Measurements from ENCODE around the gene TMEM258.

TMEM258 gene

DNA sequence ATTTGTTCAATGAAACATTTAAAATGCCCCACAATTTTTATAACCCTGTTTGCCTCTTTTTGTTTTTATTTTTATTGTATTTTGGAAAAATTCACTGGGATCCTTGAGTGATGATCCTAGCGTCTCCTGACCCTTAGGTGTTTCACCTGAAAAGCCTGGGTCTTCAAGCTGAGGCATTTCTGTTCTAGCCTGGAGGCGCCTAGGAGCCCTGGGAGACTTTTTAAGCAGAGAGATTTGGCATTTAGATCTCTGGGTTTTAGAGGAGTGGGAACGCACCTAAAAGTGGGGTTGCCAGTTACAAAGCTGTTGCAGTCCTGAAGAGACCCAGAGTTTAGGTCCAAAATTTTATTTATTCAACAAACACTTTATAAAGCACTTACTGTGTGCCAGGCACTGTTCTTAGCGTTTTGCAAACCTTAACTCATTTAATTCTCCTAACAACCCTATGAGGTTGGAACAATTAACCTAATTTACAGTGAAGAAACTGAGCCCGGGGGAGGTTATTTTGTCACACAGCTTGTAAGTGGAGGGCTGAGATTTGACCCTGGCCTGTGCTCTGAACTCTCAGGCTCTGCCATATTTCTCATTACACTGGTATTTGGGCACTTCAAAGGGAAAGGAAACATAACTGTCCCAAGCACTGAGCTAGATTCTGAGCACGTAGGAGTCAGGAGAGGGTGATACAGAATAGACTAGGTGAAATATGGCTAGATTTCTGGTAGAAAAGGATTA is 25.2 kb upstream of the TMEM258 start:
- no peaks in the 10 kb centered on the region for H3K4me1 ChIP-seq (ENCODE audit: control insufficient read depth, insufficient read depth, low read length)
- TF ChIP-seq GLIS1 (tag by site-specific recombination; IDR thresholded peaks at IDR 0.05) (peak; percentile 10; the same call in 1 of the 2 replicates), ZNF335 (tag by site-specific recombination; conservative IDR thresholded peaks at IDR 0.05) (peak; percentile 70), ZNF302 (tag by site-specific recombination; IDR thresholded peaks at IDR 0.05; ENCODE audit: low read depth) (no peak)
- ChIA-PET POLR2A (interaction anchor here (1.0 to 4.8 kb wide), 3 partner anchors 11 to 26 kb away, joined by 6 to 55 read pairs (median 38); partner anchors contain the start of genes FADS2, FEN1 and TMEM258), CTCF (interaction anchor here (0.6 to 6.0 kb wide), 8 partner anchors 10 to 346 kb away, joined by 3 to 40 read pairs (median 5); partner anchors contain the start of gene FADS2)
- peak overlapping the region; percentile 64; the same call in 1 of the 2 replicates for H3K4me3 ChIP-seq (ENCODE audit: low read depth, low read length)
- H3K36me3 ChIP-seq (ENCODE audit: control insufficient read depth in 2 of 2, insufficient read depth in 1 of 2, low read length in 2 of 2): peaks cover 0 to 4% of the 10 kb centered on the region in 2 experiments; a peak in 1 of 3 replicates
- H3K9me3 ChIP-seq (ENCODE audit: control insufficient read depth, insufficient read depth, low read depth, low read length): no peaks in the 10 kb centered on the region
- peak overlapping the region; percentile 76; the same call in 1 of the 2 replicates for H3K27ac ChIP-seq (ENCODE audit: extremely low read depth, low read depth, low read length)

DNA sequence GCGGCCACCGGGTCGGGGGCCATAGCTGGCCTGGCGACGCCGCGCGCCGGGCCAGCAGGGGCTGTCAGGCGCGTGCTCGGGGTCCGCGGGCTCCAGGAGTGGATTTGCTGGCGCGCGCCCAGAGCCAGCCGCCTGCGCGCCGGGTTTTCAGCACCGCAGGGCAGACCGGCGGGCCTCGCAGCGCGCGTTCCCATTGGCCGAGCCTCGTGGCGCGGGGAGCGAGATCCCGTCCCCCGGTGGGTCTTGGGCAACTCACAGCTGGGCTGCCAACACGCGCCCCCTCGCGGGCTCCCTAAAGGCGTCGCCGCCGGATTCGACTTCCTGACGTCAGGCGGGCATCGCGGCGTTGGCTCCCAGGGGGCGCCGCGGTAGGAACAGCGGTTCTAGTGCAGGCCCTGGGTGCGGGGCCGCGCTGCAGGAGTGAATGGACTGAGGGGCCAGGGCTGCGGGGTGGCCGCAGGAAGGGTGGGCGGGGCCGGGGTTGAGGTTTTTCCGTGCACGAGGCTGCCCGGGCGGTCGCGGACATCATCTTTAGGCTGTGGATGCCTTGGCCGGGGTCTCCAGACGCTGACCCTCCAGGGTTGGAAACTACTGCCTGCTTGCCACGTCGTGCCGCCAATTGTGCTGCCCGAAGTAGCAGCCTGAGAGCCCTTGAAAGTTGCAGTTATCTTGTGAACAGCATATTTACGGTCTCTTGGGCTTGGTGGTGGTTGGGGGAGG is 24.5 kb upstream of the TMEM258 start, which contains the start of gene FADS1:
Gene FADS1, minus strand, starts transcription at position 268 of the 720 bp plus-strand sequence. Its CDS starts 74 bp downstream, at position 194.
- Histone ChIP-seq H3K36me3 (ENCODE audit: control insufficient read depth in 2 of 2, insufficient read depth in 1 of 2, low read length in 2 of 2) (peaks cover 0 to 11% of the 10 kb centered on the region in 2 experiments; a peak in 1 of 3 replicates), H3K9me3 (ENCODE audit: control insufficient read depth, insufficient read depth, low read depth, low read length) (no peaks in the 10 kb centered on the region), H3K27ac (ENCODE audit: extremely low read depth, low read depth, low read length) (peak within 1 kb of the TSS; percentile 76), H3K4me1 (ENCODE audit: control insufficient read depth, insufficient read depth, low read length) (no peaks in the 10 kb centered on the region), H3K4me3 (ENCODE audit: low read depth, low read length) (peak within 1 kb of the TSS; percentile 64)
- CTCF ChIA-PET: interaction anchor here (0.7 to 6.0 kb wide), 6 partner anchors 11 to 347 kb away, joined by 3 to 40 read pairs (median 4); partner anchors contain the start of gene FADS2
- POLR2A ChIA-PET: interaction anchor here (1.0 to 4.8 kb wide), 4 partner anchors 10 to 25 kb away, joined by 6 to 55 read pairs (median 28); partner anchors contain the start of genes FADS2, FEN1 and TMEM258
- TF ChIP-seq, protein P1, sequence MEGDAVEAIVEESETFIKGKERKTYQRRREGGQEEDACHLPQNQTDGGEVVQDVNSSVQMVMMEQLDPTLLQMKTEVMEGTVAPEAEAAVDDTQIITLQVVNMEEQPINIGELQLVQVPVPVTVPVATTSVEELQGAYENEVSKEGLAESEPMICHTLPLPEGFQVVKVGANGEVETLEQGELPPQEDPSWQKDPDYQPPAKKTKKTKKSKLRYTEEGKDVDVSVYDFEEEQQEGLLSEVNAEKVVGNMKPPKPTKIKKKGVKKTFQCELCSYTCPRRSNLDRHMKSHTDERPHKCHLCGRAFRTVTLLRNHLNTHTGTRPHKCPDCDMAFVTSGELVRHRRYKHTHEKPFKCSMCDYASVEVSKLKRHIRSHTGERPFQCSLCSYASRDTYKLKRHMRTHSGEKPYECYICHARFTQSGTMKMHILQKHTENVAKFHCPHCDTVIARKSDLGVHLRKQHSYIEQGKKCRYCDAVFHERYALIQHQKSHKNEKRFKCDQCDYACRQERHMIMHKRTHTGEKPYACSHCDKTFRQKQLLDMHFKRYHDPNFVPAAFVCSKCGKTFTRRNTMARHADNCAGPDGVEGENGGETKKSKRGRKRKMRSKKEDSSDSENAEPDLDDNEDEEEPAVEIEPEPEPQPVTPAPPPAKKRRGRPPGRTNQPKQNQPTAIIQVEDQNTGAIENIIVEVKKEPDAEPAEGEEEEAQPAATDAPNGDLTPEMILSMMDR (tag by site-specific recombination; IDR thresholded peaks at IDR 0.05): peak; percentile 95
- TF ChIP-seq ZFP41 (tag by site-specific recombination; IDR thresholded peaks at IDR 0.05; ENCODE audit: borderline replicate concordance) (no peak), ZBTB8A (tag by site-specific recombination; IDR thresholded peaks at IDR 0.05) (peak; percentile 100), ZNF155 (tag by site-specific recombination; IDR thresholded peaks at IDR 0.05) (no peak), GFI1B (tag by site-specific recombination; IDR thresholded peaks at IDR 0.05) (no peak), ZNF621 (tag by site-specific recombination; IDR thresholded peaks at IDR 0.05) (no peak), ZNF529 (tag by site-specific recombination; IDR thresholded peaks at IDR 0.05; ENCODE audit: insufficient replicate concordance) (no peak), ZNF341 (tag by site-specific recombination; IDR thresholded peaks at IDR 0.05; ENCODE audit: low read depth) (peak; percentile 76), ZNF223 (tag by site-specific recombination; IDR thresholded peaks at IDR 0.05) (no peak), ZBTB20 (tag by site-specific recombination; IDR thresholded peaks at IDR 0.05) (peak; percentile 59; the same call in 1 of the 2 replicates), HOXC10 (CRISPR knock-in tag; IDR thresholded peaks at IDR 0.05) (peak; percentile 8; the same call in 1 of the 2 replicates), SP2 (tag by site-specific recombination; IDR thresholded peaks at IDR 0.05) (peak; percentile 81), ZFP69B (tag by site-specific recombination; IDR thresholded peaks at IDR 0.05) (no peak), ZNF791 (tag by site-specific recombination; IDR thresholded peaks at IDR 0.05) (no peak), ZNF23 (tag by site-specific recombination; IDR thresholded peaks at IDR 0.05; ENCODE audit: borderline replicate concordance) (no peak), KLF9 (tag by site-specific recombination; IDR thresholded peaks at IDR 0.05; ENCODE audit: low read depth) (peak; percentile 18; the same call in 1 of the 2 replicates), EGR2 (tag by site-specific recombination; IDR thresholded peaks at IDR 0.05; ENCODE audit: low read depth) (no peak)
- TF ChIP-seq, protein P2, sequence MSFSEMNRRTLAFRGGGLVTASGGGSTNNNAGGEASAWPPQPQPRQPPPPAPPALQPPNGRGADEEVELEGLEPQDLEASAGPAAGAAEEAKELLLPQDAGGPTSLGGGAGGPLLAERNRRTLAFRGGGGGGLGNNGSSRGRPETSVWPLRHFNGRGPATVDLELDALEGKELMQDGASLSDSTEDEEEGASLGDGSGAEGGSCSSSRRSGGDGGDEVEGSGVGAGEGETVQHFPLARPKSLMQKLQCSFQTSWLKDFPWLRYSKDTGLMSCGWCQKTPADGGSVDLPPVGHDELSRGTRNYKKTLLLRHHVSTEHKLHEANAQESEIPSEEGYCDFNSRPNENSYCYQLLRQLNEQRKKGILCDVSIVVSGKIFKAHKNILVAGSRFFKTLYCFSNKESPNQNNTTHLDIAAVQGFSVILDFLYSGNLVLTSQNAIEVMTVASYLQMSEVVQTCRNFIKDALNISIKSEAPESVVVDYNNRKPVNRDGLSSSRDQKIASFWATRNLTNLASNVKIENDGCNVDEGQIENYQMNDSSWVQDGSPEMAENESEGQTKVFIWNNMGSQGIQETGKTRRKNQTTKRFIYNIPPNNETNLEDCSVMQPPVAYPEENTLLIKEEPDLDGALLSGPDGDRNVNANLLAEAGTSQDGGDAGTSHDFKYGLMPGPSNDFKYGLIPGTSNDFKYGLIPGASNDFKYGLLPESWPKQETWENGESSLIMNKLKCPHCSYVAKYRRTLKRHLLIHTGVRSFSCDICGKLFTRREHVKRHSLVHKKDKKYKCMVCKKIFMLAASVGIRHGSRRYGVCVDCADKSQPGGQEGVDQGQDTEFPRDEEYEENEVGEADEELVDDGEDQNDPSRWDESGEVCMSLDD (tag by site-specific recombination; IDR thresholded peaks at IDR 0.05): peak; percentile 63
- TF ChIP-seq, protein P3, sequence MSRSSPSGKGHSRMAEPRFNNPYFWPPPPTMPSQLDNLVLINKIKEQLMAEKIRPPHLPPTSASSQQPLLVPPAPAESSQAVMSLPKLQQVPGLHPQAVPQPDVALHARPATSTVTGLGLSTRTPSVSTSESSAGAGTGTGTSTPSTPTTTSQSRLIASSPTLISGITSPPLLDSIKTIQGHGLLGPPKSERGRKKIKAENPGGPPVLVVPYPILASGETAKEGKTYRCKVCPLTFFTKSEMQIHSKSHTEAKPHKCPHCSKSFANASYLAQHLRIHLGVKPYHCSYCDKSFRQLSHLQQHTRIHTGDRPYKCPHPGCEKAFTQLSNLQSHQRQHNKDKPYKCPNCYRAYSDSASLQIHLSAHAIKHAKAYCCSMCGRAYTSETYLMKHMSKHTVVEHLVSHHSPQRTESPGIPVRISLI (tag by site-specific recombination; IDR thresholded peaks at IDR 0.05): no peak
- TF ChIP-seq, protein P4, sequence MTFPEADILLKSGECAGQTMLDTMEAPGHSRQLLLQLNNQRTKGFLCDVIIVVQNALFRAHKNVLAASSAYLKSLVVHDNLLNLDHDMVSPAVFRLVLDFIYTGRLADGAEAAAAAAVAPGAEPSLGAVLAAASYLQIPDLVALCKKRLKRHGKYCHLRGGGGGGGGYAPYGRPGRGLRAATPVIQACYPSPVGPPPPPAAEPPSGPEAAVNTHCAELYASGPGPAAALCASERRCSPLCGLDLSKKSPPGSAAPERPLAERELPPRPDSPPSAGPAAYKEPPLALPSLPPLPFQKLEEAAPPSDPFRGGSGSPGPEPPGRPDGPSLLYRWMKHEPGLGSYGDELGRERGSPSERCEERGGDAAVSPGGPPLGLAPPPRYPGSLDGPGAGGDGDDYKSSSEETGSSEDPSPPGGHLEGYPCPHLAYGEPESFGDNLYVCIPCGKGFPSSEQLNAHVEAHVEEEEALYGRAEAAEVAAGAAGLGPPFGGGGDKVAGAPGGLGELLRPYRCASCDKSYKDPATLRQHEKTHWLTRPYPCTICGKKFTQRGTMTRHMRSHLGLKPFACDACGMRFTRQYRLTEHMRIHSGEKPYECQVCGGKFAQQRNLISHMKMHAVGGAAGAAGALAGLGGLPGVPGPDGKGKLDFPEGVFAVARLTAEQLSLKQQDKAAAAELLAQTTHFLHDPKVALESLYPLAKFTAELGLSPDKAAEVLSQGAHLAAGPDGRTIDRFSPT (tag by site-specific recombination; IDR thresholded peaks at IDR 0.05): peak; percentile 87
- TF ChIP-seq, protein P5, sequence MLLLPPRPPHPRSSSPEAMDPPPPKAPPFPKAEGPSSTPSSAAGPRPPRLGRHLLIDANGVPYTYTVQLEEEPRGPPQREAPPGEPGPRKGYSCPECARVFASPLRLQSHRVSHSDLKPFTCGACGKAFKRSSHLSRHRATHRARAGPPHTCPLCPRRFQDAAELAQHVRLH (tag by site-specific recombination; IDR thresholded peaks at IDR 0.05): no peak

Measured in HEK293 (cell line).